GM19438 (cell line): Measurements from ENCODE around the gene TDRD9.
"Not testable (repeated sequence)": the region's sequence is repeated elsewhere in the genome, so short reads cannot be mapped to it uniquely, and the experiment has no call there.

Experiments used
- ATAC-seq: cut with Tn5 transposase; IDR thresholded peaks from one replicate; pipeline ENCODE4 v1.9.1; 2021; ENCODE audit warnings: low read depth; ENCODE audit not compliant: unreplicated experiment

Gene TDRD9

DNA sequence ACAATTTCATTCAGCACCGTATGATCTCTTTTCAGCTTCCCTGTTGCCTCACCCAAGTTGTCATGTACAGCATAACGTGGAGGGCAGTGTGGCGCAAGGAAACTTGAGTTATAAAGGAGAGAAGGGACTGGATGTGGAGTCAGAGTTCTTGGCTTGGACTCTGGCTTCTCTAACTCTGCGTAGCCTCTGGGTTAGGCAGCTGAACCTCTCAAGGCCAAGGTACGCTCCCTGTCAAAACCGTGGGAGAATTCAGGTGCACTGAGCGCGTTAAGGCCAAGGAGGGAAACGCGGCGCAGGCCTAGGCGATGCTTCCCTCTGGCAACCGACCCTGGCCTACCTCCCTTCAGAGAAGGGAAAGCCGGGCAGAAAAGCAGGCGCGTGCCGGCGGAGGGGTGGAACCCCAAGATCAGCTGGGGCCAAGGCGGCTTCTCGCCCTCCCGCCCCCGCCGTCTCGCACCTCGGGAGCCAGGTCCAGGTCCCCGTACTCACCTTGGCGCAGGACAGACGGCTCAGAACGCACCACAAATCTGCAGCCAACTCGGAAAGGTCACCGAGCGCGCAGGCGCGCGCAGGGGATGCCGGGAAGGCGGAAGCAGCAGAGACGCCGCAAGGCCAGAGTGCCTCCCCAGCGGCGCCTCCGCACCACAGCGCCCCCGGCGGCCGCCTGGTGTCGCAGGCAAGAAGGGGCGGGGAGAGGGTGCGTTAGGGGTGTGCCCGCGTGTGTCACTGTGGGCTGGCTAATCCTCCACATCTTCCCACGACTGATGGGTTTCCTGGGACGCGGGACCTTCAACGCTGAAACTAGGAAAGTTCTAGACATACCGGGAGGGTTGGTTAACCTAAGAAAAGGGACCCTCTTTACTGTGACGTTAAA lies 7.0 kb upstream of the TDRD9 start:
- ATAC-seq: peak; percentile 94

GRCh38 chr14:103921855-103922200 lies 6.4 kb upstream of the TDRD9 start:
- not testable (repeated sequence) for ATAC-seq

GRCh38 chr14:103923863-103924262 lies 4.4 kb upstream of the TDRD9 start:
- ATAC-seq: no peak

- ATAC-seq: no peak
Observed at GRCh38 chr14:103925316-103925715, 2.9 kb upstream of the TDRD9 start.

- ATAC-seq: no peak
Observed at GRCh38 chr14:103927566-103927965, 690 bp upstream of the TDRD9 start.

GRCh38 chr14:103930051-103930604 lies 1.9 kb downstream of the TDRD9 start:
- no peak for ATAC-seq

GRCh38 chr14:103931422-103931821 lies 3.2 kb downstream of the TDRD9 start:
- ATAC-seq: no peak

- ATAC-seq: no peak
Observed at GRCh38 chr14:103932791-103933490, 4.7 kb downstream of the TDRD9 start.

DNA sequence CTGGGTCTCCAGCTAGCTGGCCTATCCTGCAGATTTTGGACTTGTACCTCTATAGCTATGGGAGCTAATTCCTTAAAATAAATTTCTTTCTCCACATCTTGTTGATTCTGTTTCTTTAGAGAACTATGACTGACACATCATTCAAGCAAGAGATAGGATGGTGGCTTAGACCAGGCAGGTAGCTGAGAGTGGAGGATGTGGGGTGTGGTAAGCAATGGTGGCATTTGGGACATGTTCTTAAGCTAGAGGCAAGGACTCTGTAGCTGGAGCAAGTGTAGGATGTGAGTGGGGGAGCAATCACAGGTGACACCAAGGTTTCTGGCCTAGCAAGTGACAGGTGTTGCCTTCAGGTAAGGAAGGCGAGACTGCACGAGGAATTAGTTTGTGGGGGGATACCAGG lies 6.8 kb downstream of the TDRD9 start:
- ATAC-seq: no peak

DNA sequence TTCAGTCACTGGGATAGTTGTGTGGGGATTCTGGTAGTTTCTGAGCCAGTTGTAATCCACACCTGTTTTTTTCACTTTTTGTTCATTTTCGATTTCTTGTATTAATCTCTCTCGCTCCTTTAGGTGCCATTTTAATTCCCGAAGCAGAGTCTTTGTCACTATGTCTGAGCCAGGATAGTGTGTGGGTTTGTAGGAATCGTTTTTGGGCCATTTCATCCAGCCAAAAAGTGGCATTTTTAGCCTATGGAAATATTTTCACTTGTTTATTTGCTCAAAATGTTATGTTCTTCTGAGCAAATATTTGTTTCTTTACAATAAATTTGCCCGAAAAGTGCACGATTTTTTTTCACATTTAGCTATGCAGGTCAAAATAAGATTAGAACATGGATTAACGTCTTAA lies 13.2 kb downstream of the TDRD9 start:
- no peak for ATAC-seq

DNA sequence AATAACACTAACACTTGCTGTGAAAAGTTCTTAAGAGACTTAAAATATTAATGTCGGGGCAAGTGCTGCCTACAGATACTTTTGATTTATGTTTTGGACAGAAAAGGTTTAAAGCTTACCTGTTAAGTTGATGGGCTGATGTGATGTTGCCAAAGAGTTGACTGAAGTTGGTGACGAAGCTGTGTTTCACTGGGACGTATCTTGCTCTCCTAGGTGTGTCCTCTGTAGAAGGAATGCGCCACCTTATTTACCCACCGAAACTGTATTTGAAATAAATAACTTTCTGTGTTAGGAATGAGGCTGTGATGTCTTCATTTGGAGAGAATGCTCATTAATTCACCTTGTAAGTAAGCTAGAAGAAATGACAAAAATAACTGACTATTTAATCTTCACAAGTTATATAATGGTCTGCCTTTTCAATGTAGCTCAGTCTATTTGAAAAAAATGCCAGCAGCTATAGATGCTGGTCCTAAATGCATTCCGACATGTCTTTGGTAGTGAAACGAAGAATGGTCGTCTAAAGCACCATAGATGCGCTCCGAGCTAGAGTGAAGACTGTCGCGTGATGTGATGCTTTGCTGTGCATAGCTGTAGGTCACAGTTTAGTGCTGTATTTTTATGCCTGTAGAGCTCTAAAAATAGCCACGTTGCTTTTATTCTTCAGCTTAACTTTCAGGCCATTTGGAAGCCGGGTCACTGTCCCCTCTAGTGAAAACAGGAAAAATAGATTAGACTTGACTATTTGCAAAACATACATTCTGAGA lies 13.9 kb downstream of the TDRD9 start, which contains the start of gene RD3L:
RD3L (minus strand) TSS at position 557 of the 764 bp plus-strand sequence. CDS start 834 bp downstream, outside the sequence.
- no peak for ATAC-seq

GRCh38 chr14:103943673-103944072 lies 15.4 kb downstream of the TDRD9 start:
- ATAC-seq: no peak

GRCh38 chr14:103946975-103947374 lies 18.7 kb downstream of the TDRD9 start:
- ATAC-seq: no peak

GRCh38 chr14:103948442-103948841 lies 20.2 kb downstream of the TDRD9 start:
- no peak for ATAC-seq

GRCh38 chr14:103949131-103949790 lies 21.0 kb downstream of the TDRD9 start:
- no peak for ATAC-seq

- no peak for ATAC-seq
Observed at GRCh38 chr14:103960457-103961055, 32.3 kb downstream of the TDRD9 start.

GRCh38 chr14:103961928-103962578 lies 33.8 kb downstream of the TDRD9 start:
- ATAC-seq: no peak

- ATAC-seq: no peak
Observed at GRCh38 chr14:103966631-103967030, 38.4 kb downstream of the TDRD9 start.

DNA sequence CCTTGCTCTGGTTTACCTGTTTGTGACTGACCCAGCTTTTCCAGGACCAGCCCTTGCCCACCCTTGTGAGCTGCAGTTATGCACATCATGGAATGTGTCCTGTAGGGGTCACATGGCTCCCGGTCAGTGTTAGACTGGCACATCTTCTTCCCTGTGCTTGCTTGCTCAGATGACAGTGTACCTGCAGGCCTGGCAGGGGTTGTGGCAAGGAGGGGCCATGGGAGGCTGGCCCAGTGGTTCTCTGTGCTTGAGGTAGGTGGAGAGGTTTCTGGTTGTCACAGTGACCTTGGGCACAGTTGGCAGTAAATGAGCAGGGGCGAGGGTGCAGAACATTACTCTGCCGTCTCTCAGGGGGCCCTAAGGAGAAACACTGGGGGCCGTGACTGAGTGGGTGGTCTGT lies 41.7 kb downstream of the TDRD9 start:
- no peak for ATAC-seq
